Peyer's patch (tissue), 4 donors: Measurements from ENCODE around the gene IDS. TPM values are rescaled to one million over a fixed set of nuclear protein-coding genes. Genes with fewer than 3 reads are reported as not detected.
"Not testable (repeated sequence)": the region's sequence is repeated elsewhere in the genome, so short reads cannot be mapped to it uniquely, and the experiment has no call there.

Experiments
- DNase-seq, 3 donors: peaks; one replicate each; pipeline ENCODE4 v3.0.0-alpha.2; 2017 to 2019
- H3K27ac ChIP-seq, 4 donors: fragments of 200-600 bp; sonication (generic); one replicate each; pipeline ENCODE4 v1.5.1; 2016 to 2019
- H3K27me3 ChIP-seq, 2 donors: fragments of 200-600 bp; sonication (generic); one replicate each; pipeline ENCODE4 v1.5.1; 2019
- H3K36me3 ChIP-seq, 3 donors: fragments of 200-600 bp; sonication (generic); one replicate each; pipeline ENCODE4 v1.5.1; 2016 to 2019
- H3K4me1 ChIP-seq, 4 donors: fragments of 200-600 bp; sonication (generic); one replicate each; pipeline ENCODE4 v1.5.1; 2016 to 2019
- H3K4me3 ChIP-seq, 4 donors: fragments of 200-600 bp; sonication (generic); 1 replicate in 3 of 4; 2 replicates in 1 of 4; pipeline ENCODE4 v1.5.1; 2016 to 2019; ENCODE audit warnings: mild to moderate bottlenecking in 1 of 4
- H3K9me3 ChIP-seq, 4 donors: fragments of 200-600 bp; sonication (generic); one replicate each; pipeline ENCODE4 v1.5.1; 2016 to 2019; ENCODE audit warnings: mild to moderate bottlenecking in 1 of 4
- POLR2A ChIP-seq, 2 donors: fragments of 450-650 bp; IDR thresholded peaks; one replicate each; pipeline ENCODE4 v1.5.1; 2017; ENCODE audit warnings: antibody characterized with exemption in 2 of 2, mild to moderate bottlenecking in 2 of 2, moderate library complexity in 2 of 2
- total RNA-seq, 4 donors: library from RNA; depleted of rRNA; stranded (reverse); fragments of >200 nt; gene quantifications; one replicate each; pipeline ENCODE4 v1.1.0, GENCODE V29; 2016
- TF ChIP-seq, protein P1 (sequence below), 6 experiments: fragments of 450-650 bp in 4 of 6; fragments of 200-600 bp in 2 of 6; sonication (generic) in 1 of 6; IDR thresholded peaks; one replicate each; pipeline ENCODE4 v1.5.1; 2017 to 2019; ENCODE audit warnings: antibody characterized with exemption in 6 of 6, mild to moderate bottlenecking in 3 of 6, moderate library complexity in 1 of 6

Gene IDS
- total RNA-seq, 4 donors from 2014 or later = 51.2 to 61.9 (median 53.6) TPM

GRCh38 chrX:149541521-149542047 lies 36.5 kb upstream of the IDS start:
- H3K27me3 ChIP-seq = no peaks in the 10 kb centered on the region
- peak overlapping the region; percentile 53 to 79 (median 70) for H3K4me3 ChIP-seq
- H3K27ac ChIP-seq = peak overlapping the region; percentile 89 to 97 (median 96)
- H3K36me3 ChIP-seq = no peaks in the 10 kb centered on the region
- TF ChIP-seq, protein P1, sequence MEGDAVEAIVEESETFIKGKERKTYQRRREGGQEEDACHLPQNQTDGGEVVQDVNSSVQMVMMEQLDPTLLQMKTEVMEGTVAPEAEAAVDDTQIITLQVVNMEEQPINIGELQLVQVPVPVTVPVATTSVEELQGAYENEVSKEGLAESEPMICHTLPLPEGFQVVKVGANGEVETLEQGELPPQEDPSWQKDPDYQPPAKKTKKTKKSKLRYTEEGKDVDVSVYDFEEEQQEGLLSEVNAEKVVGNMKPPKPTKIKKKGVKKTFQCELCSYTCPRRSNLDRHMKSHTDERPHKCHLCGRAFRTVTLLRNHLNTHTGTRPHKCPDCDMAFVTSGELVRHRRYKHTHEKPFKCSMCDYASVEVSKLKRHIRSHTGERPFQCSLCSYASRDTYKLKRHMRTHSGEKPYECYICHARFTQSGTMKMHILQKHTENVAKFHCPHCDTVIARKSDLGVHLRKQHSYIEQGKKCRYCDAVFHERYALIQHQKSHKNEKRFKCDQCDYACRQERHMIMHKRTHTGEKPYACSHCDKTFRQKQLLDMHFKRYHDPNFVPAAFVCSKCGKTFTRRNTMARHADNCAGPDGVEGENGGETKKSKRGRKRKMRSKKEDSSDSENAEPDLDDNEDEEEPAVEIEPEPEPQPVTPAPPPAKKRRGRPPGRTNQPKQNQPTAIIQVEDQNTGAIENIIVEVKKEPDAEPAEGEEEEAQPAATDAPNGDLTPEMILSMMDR (IDR thresholded peaks at IDR 0.05) = no peak
- no peak for TF ChIP-seq POLR2A (IDR thresholded peaks at IDR 0.05)
- DNase-seq = no peak
- H3K9me3 ChIP-seq = no peaks in the 10 kb centered on the region
- H3K4me1 ChIP-seq = peaks cover 0 to 6% (median 0%) of the 10 kb centered on the region in 4 donors

- H3K27me3 ChIP-seq = no peaks in the 10 kb centered on the region
- peaks cover 0 to 6% (median 0%) of the 10 kb centered on the region in 4 donors for H3K4me1 ChIP-seq
- H3K9me3 ChIP-seq = no peaks in the 10 kb centered on the region
- H3K27ac ChIP-seq = peak within 1 kb of the TSS; percentile 89 to 97 (median 96)
- peak; percentile 68 to 82 for TF ChIP-seq POLR2A (IDR thresholded peaks at IDR 0.05)
- TF ChIP-seq, protein P1 (IDR thresholded peaks at IDR 0.05) = no peak
- H3K36me3 ChIP-seq = no peaks in the 10 kb centered on the region
- DNase-seq = peak; percentile 88 to 97 (median 94)
- peak within 1 kb of the TSS; percentile 53 to 79 (median 70) for H3K4me3 ChIP-seq
Measured at GRCh38 chrX:149540621-149541520, 35.8 kb upstream of the IDS start, which contains the start of gene EOLA1. TSS of gene EOLA1 (plus strand) at chrX:149541012. CDS start at chrX:149545631, 4,619 bp downstream.

DNA sequence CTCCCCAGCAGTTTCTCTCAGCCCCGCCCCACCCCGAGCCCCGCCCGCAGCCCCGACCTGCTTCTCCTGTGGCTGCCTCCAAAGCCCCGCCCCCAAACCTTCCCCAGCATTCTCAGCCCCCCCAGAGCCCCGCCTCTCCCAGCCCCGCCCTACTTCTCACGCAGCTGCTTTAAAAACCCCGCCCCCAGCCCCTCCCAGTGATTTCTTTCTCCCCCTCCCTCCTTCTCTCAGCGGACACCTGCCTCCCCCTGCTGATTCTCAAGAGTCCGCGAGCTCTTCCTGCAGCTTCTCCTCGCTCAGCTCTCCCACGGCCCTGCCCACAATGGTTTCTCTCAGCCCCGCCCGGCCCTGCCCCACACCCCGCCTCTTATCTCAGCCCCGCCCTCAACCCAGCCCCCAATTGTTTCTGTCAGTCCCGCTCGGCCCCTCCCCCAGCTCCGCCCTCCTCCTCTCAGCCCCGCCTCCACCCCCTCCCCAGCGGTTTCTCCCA lies 35.1 kb upstream of the IDS start:
- Histone ChIP-seq H3K27me3 (no peaks in the 10 kb centered on the region), H3K27ac (peak overlapping the region; percentile 89 to 97 (median 96)), H3K4me1 (peaks cover 0 to 6% (median 0%) of the 10 kb centered on the region in 4 donors), H3K4me3 (peak overlapping the region; percentile 53 to 79 (median 70)), H3K36me3 (no peaks in the 10 kb centered on the region), H3K9me3 (no peaks in the 10 kb centered on the region)
- TF ChIP-seq POLR2A (IDR thresholded peaks at IDR 0.05) = no peak
- TF ChIP-seq, protein P1 (IDR thresholded peaks at IDR 0.05) = no peak
- peak; percentile 93 to 97 (median 96) for DNase-seq

- H3K4me1 ChIP-seq = peaks cover 0 to 6% (median 0%) of the 10 kb centered on the region in 4 donors
- H3K4me3 ChIP-seq = peak overlapping the region; percentile 35 to 79 (median 46)
- H3K27me3 ChIP-seq = no peaks in the 10 kb centered on the region
- TF ChIP-seq POLR2A (IDR thresholded peaks at IDR 0.05) = peak in 1 of 2 donors; percentile 12
- TF ChIP-seq, protein P1 (IDR thresholded peaks at IDR 0.05) = no peak
- no peaks in the 10 kb centered on the region for H3K36me3 ChIP-seq
- DNase-seq = peak; percentile 82 to 93 (median 89)
- H3K27ac ChIP-seq = peak overlapping the region; percentile 89 to 97 (median 96)
- H3K9me3 ChIP-seq = no peaks in the 10 kb centered on the region
Measured at GRCh38 chrX:149539283-149540130, 34.4 kb upstream of the IDS start.

DNA sequence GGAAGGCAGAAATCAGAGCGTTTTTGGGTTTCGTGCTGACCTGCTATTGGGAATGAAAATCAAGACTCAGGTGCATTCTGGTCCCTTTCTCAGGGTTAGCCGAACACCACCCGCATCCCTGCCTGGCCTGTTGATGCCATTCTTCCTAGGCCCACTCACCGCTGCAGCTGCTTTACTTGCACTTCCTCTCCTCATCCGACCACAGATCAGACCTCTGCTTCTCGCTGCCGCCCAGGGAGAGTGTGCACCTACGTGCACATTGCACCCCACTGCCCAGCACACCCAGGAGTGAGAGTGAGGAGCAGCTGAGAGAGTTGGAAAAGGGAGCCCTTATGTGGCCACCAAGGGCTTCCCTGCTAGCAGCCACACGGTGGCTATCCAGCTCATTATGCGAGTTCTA lies 32.4 kb upstream of the IDS start:
- H3K9me3 ChIP-seq = not testable (repeated sequence)
- DNase-seq = peak in 1 of 3 donors; percentile 38

GRCh38 chrX:149534926-149535602 lies 30.0 kb upstream of the IDS start:
- not testable (repeated sequence) for H3K27ac ChIP-seq, H3K4me1 ChIP-seq, H3K4me3 ChIP-seq, DNase-seq, H3K27me3 ChIP-seq, H3K36me3 ChIP-seq, H3K9me3 ChIP-seq

More for the DNA sequence above, 32.4 kb upstream of the IDS start:
- H3K27ac ChIP-seq, H3K27me3 ChIP-seq, H3K4me1 ChIP-seq, H3K4me3 ChIP-seq, H3K36me3 ChIP-seq: not testable (repeated sequence)

DNA sequence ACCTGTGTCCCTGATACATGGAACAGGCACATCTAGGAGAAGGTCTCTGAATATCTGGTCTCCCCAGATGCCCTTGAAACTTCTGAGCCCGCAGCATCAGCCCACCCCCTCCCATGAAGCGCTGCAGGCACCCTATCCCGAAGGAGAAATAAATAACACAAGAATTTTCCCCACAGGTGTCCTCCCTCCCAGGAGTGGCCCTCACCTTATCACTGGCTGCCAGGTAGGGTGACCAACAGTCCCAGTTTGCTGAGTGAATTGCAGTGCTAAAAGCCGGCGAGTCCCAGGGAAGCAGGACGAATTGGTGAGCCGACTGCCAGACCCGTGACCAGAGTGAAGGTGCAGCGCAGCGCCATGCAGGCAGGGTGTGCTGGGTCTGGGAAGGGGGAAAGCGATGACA lies 28.9 kb upstream of the IDS start:
- not testable (repeated sequence) for H3K27ac ChIP-seq, H3K9me3 ChIP-seq, H3K36me3 ChIP-seq, H3K4me3 ChIP-seq, DNase-seq, H3K27me3 ChIP-seq, H3K4me1 ChIP-seq

GRCh38 chrX:149532868-149533267 lies 27.8 kb upstream of the IDS start:
- not testable (repeated sequence) for H3K27me3 ChIP-seq, DNase-seq, H3K27ac ChIP-seq, H3K36me3 ChIP-seq, H3K9me3 ChIP-seq, H3K4me1 ChIP-seq, H3K4me3 ChIP-seq
